Measurements from ENCODE around the gene SPATA31D3.
A peak's percentile ranks its signal among the peaks of the same experiment; 100 is the strongest.
"Not testable (repeated sequence)": the region's sequence is repeated elsewhere in the genome, so short reads cannot be mapped to it uniquely, and the experiment has no call there.

The SPATA31D3 gene

DNA sequence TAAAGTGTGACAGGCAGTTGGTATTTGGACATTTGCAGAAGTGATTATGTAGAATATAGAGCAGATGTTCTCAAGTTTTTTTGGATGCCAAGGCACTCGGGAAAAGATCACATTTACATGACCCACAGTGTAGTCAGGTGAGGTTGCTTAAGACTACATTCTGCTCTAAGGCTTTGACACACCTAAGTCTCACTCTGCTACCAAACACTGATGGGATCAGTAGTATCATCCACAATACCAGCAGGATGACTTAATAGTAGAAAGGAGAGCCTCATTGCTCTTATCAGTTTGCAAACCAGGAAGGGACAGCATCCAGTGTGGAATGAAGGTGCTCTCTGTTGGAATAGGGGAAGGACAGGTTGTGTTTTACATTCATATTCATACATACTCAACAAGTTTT, 42.8 kb downstream of the SPATA31D3 start:
- Histone ChIP-seq H3K9ac (ENCODE audit: low read length) (no peak overlapping the region), H3K36me3 (replicated peaks; ENCODE audit: low read depth, low read length) (no peaks in the 10 kb centered on the region), H3K4me1 (ENCODE audit: low read length) (peaks cover 9% of the 10 kb centered on the region), H3K9me3 (ENCODE audit: insufficient read depth, low read length) (no peaks in the 10 kb centered on the region), H4K20me1 (ENCODE audit: insufficient read depth, low read length) (no peaks in the 10 kb centered on the region), H3K27ac (ENCODE audit: low read length) (no peak overlapping the region), H3K79me2 (ENCODE audit: low read length) (no peaks in the 10 kb centered on the region), H2AFZ (ENCODE audit: low read depth, low read length) (no peak overlapping the region), H3K4me3 (ENCODE audit: low read length) (no peak overlapping the region), H3K4me2 (ENCODE audit: low read length) (no peak overlapping the region), H3K27me3 (ENCODE audit: low read depth, low read length) (no peaks in the 10 kb centered on the region)
- TF ChIP-seq, protein P1, sequence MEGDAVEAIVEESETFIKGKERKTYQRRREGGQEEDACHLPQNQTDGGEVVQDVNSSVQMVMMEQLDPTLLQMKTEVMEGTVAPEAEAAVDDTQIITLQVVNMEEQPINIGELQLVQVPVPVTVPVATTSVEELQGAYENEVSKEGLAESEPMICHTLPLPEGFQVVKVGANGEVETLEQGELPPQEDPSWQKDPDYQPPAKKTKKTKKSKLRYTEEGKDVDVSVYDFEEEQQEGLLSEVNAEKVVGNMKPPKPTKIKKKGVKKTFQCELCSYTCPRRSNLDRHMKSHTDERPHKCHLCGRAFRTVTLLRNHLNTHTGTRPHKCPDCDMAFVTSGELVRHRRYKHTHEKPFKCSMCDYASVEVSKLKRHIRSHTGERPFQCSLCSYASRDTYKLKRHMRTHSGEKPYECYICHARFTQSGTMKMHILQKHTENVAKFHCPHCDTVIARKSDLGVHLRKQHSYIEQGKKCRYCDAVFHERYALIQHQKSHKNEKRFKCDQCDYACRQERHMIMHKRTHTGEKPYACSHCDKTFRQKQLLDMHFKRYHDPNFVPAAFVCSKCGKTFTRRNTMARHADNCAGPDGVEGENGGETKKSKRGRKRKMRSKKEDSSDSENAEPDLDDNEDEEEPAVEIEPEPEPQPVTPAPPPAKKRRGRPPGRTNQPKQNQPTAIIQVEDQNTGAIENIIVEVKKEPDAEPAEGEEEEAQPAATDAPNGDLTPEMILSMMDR (IDR thresholded peaks at IDR 0.05; ENCODE audit: low read depth, low read length): no peak
- TF ChIP-seq EZH2phosphoT487 (IDR thresholded peaks at IDR 0.05; ENCODE audit: low read depth): no peak

DNA sequence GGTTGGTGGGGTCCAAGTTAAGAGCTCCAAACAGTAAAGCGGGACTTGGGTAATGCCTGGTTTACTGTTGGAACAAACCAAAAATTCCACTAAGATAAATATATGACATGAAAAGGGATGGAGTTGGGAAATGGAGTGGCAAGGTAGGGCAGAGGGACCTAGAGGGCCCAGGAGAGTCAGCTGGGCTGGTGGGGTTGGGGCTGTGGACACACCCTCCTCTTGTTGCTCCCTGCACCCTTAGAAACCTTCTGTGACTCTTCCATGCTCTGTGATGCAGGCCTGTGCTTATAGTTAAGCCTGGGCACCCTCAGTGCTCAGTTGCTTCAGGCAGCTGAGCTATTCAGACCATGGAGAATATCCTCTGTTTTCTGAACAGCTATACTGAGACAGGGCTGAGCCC, 45.2 kb downstream of the SPATA31D3 start, which contains the start of gene SPATA31D1:
Gene SPATA31D1 (plus strand): TSS at position 301 of the 400 bp plus-strand sequence. CDS start 47 bp downstream, at position 348.
- not testable (repeated sequence) for H3K27me3 ChIP-seq (ENCODE audit: low read depth, low read length); H3K4me2 ChIP-seq (ENCODE audit: low read length); H3K27ac ChIP-seq (ENCODE audit: low read length); H3K36me3 ChIP-seq (replicated peaks; ENCODE audit: low read depth, low read length); H3K9me3 ChIP-seq (ENCODE audit: insufficient read depth, low read length); H3K4me3 ChIP-seq (ENCODE audit: low read length); H3K4me1 ChIP-seq (ENCODE audit: low read length); H4K20me1 ChIP-seq (ENCODE audit: insufficient read depth, low read length); H2AFZ ChIP-seq (ENCODE audit: low read depth, low read length); H3K79me2 ChIP-seq (ENCODE audit: low read length); H3K9ac ChIP-seq (ENCODE audit: low read length)

DNA sequence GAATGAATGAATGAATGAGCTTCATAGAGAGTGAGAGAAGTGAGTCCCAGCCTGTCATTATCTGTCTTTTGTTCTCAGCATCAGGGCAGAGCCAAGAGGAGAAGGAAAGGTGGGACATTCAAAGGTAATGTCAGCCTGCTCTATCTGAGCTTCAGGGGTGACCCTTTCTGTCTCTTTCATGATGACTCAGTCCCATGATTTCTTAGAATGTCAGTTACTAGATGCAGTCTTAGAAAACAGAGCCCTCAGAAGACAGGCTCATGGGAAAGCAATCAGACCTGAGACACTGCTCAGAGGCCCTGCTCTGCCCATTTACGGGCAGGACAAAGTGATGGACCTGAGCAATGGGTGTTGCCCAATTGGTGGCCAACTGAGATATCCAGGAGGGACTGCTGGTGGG, 46.4 kb downstream of the SPATA31D3 start:
- Histone ChIP-seq H3K4me3 (ENCODE audit: low read length) (no peak overlapping the region), H2AFZ (ENCODE audit: low read depth, low read length) (no peak overlapping the region), H3K36me3 (replicated peaks; ENCODE audit: low read depth, low read length) (no peaks in the 10 kb centered on the region), H3K27me3 (ENCODE audit: low read depth, low read length) (no peaks in the 10 kb centered on the region), H3K79me2 (ENCODE audit: low read length) (no peaks in the 10 kb centered on the region), H3K4me1 (ENCODE audit: low read length) (peaks cover 3% of the 10 kb centered on the region; the same call in 1 of the 2 replicates), H3K9me3 (ENCODE audit: insufficient read depth, low read length) (no peaks in the 10 kb centered on the region), H3K4me2 (ENCODE audit: low read length) (0 out of 2 replicates have a peak overlapping the region, but pooled peaks have one; percentile 14), H3K9ac (ENCODE audit: low read length) (no peak overlapping the region), H4K20me1 (ENCODE audit: insufficient read depth, low read length) (no peaks in the 10 kb centered on the region), H3K27ac (ENCODE audit: low read length) (no peak overlapping the region)
- TF ChIP-seq, protein P1 (IDR thresholded peaks at IDR 0.05; ENCODE audit: low read depth, low read length): no peak
- no peak for TF ChIP-seq EZH2phosphoT487 (IDR thresholded peaks at IDR 0.05; ENCODE audit: low read depth)

DNA sequence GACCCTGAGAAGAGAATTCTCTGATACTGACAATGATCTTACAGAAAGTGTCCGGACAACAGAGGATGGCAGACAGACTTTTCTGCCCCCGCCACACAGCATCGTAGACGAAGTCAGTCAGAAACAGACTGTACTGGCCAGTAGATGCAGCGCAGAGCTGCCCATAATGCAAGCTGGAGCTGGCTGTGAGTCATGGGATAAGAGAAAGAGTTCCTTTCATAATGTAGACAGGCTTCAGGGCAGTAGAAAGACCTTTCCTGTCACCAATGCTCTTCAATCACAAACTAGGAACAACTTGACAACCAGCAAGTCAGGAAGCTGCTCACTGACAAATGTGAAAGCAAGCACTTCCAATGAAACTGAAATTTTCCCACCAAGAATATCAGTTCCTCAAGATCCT, 50.4 kb downstream of the SPATA31D3 start:
- H3K27me3 ChIP-seq (ENCODE audit: low read depth, low read length): no peaks in the 10 kb centered on the region
- H3K36me3 ChIP-seq (replicated peaks; ENCODE audit: low read depth, low read length): no peaks in the 10 kb centered on the region
- H3K79me2 ChIP-seq (ENCODE audit: low read length): no peaks in the 10 kb centered on the region
- H3K9me3 ChIP-seq (ENCODE audit: insufficient read depth, low read length): no peaks in the 10 kb centered on the region
- TF ChIP-seq, protein P1 (IDR thresholded peaks at IDR 0.05; ENCODE audit: low read depth, low read length): no peak
- no peak for TF ChIP-seq EZH2phosphoT487 (IDR thresholded peaks at IDR 0.05; ENCODE audit: low read depth)
- H2AFZ ChIP-seq (ENCODE audit: low read depth, low read length): no peak overlapping the region
- H3K4me2 ChIP-seq (ENCODE audit: low read length): no peak overlapping the region
- no peak overlapping the region for H3K4me3 ChIP-seq (ENCODE audit: low read length)
- H3K4me1 ChIP-seq (ENCODE audit: low read length): peaks cover 3% of the 10 kb centered on the region; the same call in 1 of the 2 replicates
- no peak overlapping the region for H3K9ac ChIP-seq (ENCODE audit: low read length)
- no peaks in the 10 kb centered on the region for H4K20me1 ChIP-seq (ENCODE audit: insufficient read depth, low read length)
- no peak overlapping the region for H3K27ac ChIP-seq (ENCODE audit: low read length)

Data from OCI-LY3 (cell line).